Measurements from ENCODE around the gene RYR1. TPM values are rescaled to one million over a fixed set of nuclear protein-coding genes. Genes with fewer than 3 reads are reported as not detected.

Gene RYR1
- total and polyA plus RNA-seq, 2 experiments from 2014 or later: under 0.01 TPM; not detected in 1

GRCh38 chr19:38524994-38525634 is 91.6 kb downstream of the RYR1 start:
- Histone ChIP-seq H3K79me2 (ENCODE audit: insufficient read depth) (no peaks in the 10 kb centered on the region), H3K9me3 (ENCODE audit: low read depth) (no peaks in the 10 kb centered on the region), H3K9me2 (ENCODE audit: insufficient read depth) (no peaks in the 10 kb centered on the region), H3F3A (ENCODE audit: insufficient read depth) (no peaks in the 10 kb centered on the region), H3K9ac (no peak overlapping the region), H3K4me3 (no peak overlapping the region), H2AFZ (no peak overlapping the region), H3K27ac (no peak overlapping the region), H3K4me2 (ENCODE audit: unreplicated experiment) (no peak overlapping the region), H4K20me1 (ENCODE audit: insufficient read depth) (no peaks in the 10 kb centered on the region), H3K36me3 (ENCODE audit: low read depth) (no peaks in the 10 kb centered on the region), H3K4me1 (ENCODE audit: insufficient read depth) (no peaks in the 10 kb centered on the region), H3K27me3 (replicated peaks; ENCODE audit: insufficient read depth) (0 out of 2 replicates have a peak, but pooled peaks cover 3% of the 10 kb centered on the region)
- in situ Hi-C loops (cut with MboI): no loop called here
- no peak for TF ChIP-seq EZH2phosphoT487 (IDR thresholded peaks at IDR 0.05; ENCODE audit: insufficient read depth, low read depth)
- TF ChIP-seq EZH2 (IDR thresholded peaks at IDR 0.05; ENCODE audit: insufficient read depth, poor library complexity, severe bottlenecking): no peak
- 81 to 85% methylated on average over 14 to 22 of the region's 22 CpGs for WGBS, 2 experiments (ENCODE audit: low coverage in 1 of 2, low lambda C conversion rate in 2 of 2, missing lambda C conversion rate in 2 of 2)
- DNase-seq: no peak

- Histone ChIP-seq H3K9ac (no peak overlapping the region), H3K4me1 (ENCODE audit: insufficient read depth) (no peaks in the 10 kb centered on the region), H3K4me2 (ENCODE audit: unreplicated experiment) (no peak overlapping the region), H4K20me1 (ENCODE audit: insufficient read depth) (no peaks in the 10 kb centered on the region), H2AFZ (no peak overlapping the region), H3K27ac (no peak overlapping the region), H3K9me3 (ENCODE audit: low read depth) (no peaks in the 10 kb centered on the region), H3K9me2 (ENCODE audit: insufficient read depth) (no peaks in the 10 kb centered on the region), H3K27me3 (replicated peaks; ENCODE audit: insufficient read depth) (0 out of 2 replicates have a peak, but pooled peaks cover 3% of the 10 kb centered on the region), H3K79me2 (ENCODE audit: insufficient read depth) (no peaks in the 10 kb centered on the region), H3F3A (ENCODE audit: insufficient read depth) (no peaks in the 10 kb centered on the region), H3K4me3 (no peak overlapping the region), H3K36me3 (ENCODE audit: low read depth) (no peaks in the 10 kb centered on the region)
- in situ Hi-C loops (cut with MboI): no loop called here
- WGBS, 2 experiments (ENCODE audit: low coverage in 1 of 2, low lambda C conversion rate in 2 of 2, missing lambda C conversion rate in 2 of 2): 55 to 61% methylated on average over 7 of the region's 7 CpGs
- TF ChIP-seq EZH2phosphoT487 (IDR thresholded peaks at IDR 0.05; ENCODE audit: insufficient read depth, low read depth) (no peak), EZH2 (IDR thresholded peaks at IDR 0.05; ENCODE audit: insufficient read depth, poor library complexity, severe bottlenecking) (no peak)
- DNase-seq: no peak
These were observed 92.9 kb downstream of the RYR1 start for GRCh38 chr19:38526430-38526829.

GRCh38 chr19:38527466-38528136 is 94.1 kb downstream of the RYR1 start:
- no peaks in the 10 kb centered on the region for H3K36me3 ChIP-seq (ENCODE audit: low read depth)
- no peaks in the 10 kb centered on the region for H3K9me3 ChIP-seq (ENCODE audit: low read depth)
- no peak overlapping the region for H3K27ac ChIP-seq
- no peak for DNase-seq
- H3K9ac ChIP-seq: no peak overlapping the region
- in situ Hi-C loops (cut with MboI): no loop called here
- no peaks in the 10 kb centered on the region for H3K79me2 ChIP-seq (ENCODE audit: insufficient read depth)
- no peaks in the 10 kb centered on the region for H3K9me2 ChIP-seq (ENCODE audit: insufficient read depth)
- H3K4me3 ChIP-seq: no peak overlapping the region
- H4K20me1 ChIP-seq (ENCODE audit: insufficient read depth): no peaks in the 10 kb centered on the region
- no peak for TF ChIP-seq EZH2phosphoT487 (IDR thresholded peaks at IDR 0.05; ENCODE audit: insufficient read depth, low read depth)
- TF ChIP-seq EZH2 (IDR thresholded peaks at IDR 0.05; ENCODE audit: insufficient read depth, poor library complexity, severe bottlenecking): no peak
- no peaks in the 10 kb centered on the region for H3K4me1 ChIP-seq (ENCODE audit: insufficient read depth)
- no peak overlapping the region for H2AFZ ChIP-seq
- 46 to 60% methylated on average over 24 to 32 of the region's 32 CpGs for WGBS, 2 experiments (ENCODE audit: low coverage in 1 of 2, low lambda C conversion rate in 2 of 2, missing lambda C conversion rate in 2 of 2)
- 0 out of 2 replicates have a peak, but pooled peaks cover 3% of the 10 kb centered on the region for H3K27me3 ChIP-seq (replicated peaks; ENCODE audit: insufficient read depth)
- no peak overlapping the region for H3K4me2 ChIP-seq (ENCODE audit: unreplicated experiment)
- H3F3A ChIP-seq (ENCODE audit: insufficient read depth): no peaks in the 10 kb centered on the region

GRCh38 chr19:38528213-38528755 is 94.8 kb downstream of the RYR1 start:
- WGBS, 2 experiments (ENCODE audit: low coverage in 1 of 2, low lambda C conversion rate in 2 of 2, missing lambda C conversion rate in 2 of 2): 50% methylated on average over 23 to 24 of the region's 24 CpGs
- no peaks in the 10 kb centered on the region for H3K9me3 ChIP-seq (ENCODE audit: low read depth)
- no peaks in the 10 kb centered on the region for H3K9me2 ChIP-seq (ENCODE audit: insufficient read depth)
- no peaks in the 10 kb centered on the region for H3K4me1 ChIP-seq (ENCODE audit: insufficient read depth)
- H2AFZ ChIP-seq: no peak overlapping the region
- 0 out of 2 replicates have a peak, but pooled peaks cover 3% of the 10 kb centered on the region for H3K27me3 ChIP-seq (replicated peaks; ENCODE audit: insufficient read depth)
- no peaks in the 10 kb centered on the region for H3K79me2 ChIP-seq (ENCODE audit: insufficient read depth)
- H3K27ac ChIP-seq: no peak overlapping the region
- H3K4me2 ChIP-seq (ENCODE audit: unreplicated experiment): no peak overlapping the region
- in situ Hi-C loops (cut with MboI): no loop called here
- H3K4me3 ChIP-seq: no peak overlapping the region
- H3K9ac ChIP-seq: no peak overlapping the region
- H3F3A ChIP-seq (ENCODE audit: insufficient read depth): no peaks in the 10 kb centered on the region
- DNase-seq: no peak
- no peaks in the 10 kb centered on the region for H4K20me1 ChIP-seq (ENCODE audit: insufficient read depth)
- TF ChIP-seq EZH2phosphoT487 (IDR thresholded peaks at IDR 0.05; ENCODE audit: insufficient read depth, low read depth): no peak
- no peak for TF ChIP-seq EZH2 (IDR thresholded peaks at IDR 0.05; ENCODE audit: insufficient read depth, poor library complexity, severe bottlenecking)
- no peaks in the 10 kb centered on the region for H3K36me3 ChIP-seq (ENCODE audit: low read depth)

Measured in GM23248 (cell line).